ENCODE results near the gene ABI1.

The ABI1 gene

GRCh38 chr10:26759008-26759407, 101.8 kb downstream of the ABI1 start:
- Histone ChIP-seq H4K8ac (ENCODE audit: low read depth, low read length) (no peak overlapping the region), H3K4me3 (ENCODE audit: low read length in 2 of 2) (no peak overlapping the region), H3K79me1 (ENCODE audit: low read depth, low read length) (no peaks in the 10 kb centered on the region), H3K4me1 (ENCODE audit: control insufficient read depth in 2 of 2, insufficient read depth in 1 of 2, low read depth in 1 of 2, low read length in 2 of 2) (peaks cover 0 to 7% of the 10 kb centered on the region in 2 donors), H2AK5ac (ENCODE audit: low read depth, low read length) (no peak overlapping the region), H3K27ac (replicated peaks; ENCODE audit: low read length) (no peak overlapping the region), H3K36me3 (replicated peaks in 1 of 2; ENCODE audit: control insufficient read depth in 2 of 2, insufficient read depth in 2 of 2, low read length in 2 of 2) (peaks cover 0 to 36% of the 10 kb centered on the region in 2 donors), H3K4me2 (ENCODE audit: insufficient read depth, low read length, poor library complexity, severe bottlenecking) (no peak overlapping the region), H3K23ac (ENCODE audit: low read depth, low read length, poor library complexity) (no peak overlapping the region), H2BK5ac (ENCODE audit: low read length) (no peak overlapping the region), H3K27me3 (ENCODE audit: control insufficient read depth in 3 of 3, insufficient read depth in 3 of 3, low read depth in 1 of 3, low read length in 3 of 3) (no peaks in the 10 kb centered on the region), H3K4ac (ENCODE audit: low read length) (no peak overlapping the region), H3K14ac (ENCODE audit: low read length) (no peak overlapping the region), H2BK12ac (ENCODE audit: low read length) (no peak overlapping the region), H3K9me3 (replicated peaks in 1 of 2; ENCODE audit: control insufficient read depth in 2 of 2, insufficient read depth in 1 of 2, low read depth in 1 of 2, low read length in 2 of 2) (no peaks in the 10 kb centered on the region), H2AFZ (ENCODE audit: low read length) (no peak overlapping the region), H3K18ac (ENCODE audit: low read length) (no peak overlapping the region), H2BK120ac (ENCODE audit: low read depth, low read length) (no peak overlapping the region), H3K9ac (ENCODE audit: low read depth, low read length, poor library complexity) (no peak overlapping the region), H2BK15ac (ENCODE audit: low read length) (no peak overlapping the region), H4K91ac (ENCODE audit: low read depth, low read length, poor library complexity) (no peak overlapping the region)
- DNase-seq (ENCODE audit: low spot score): no peak
- no CpG with 5 or more reads among the region's 4 CpGs for WGBS, 2 donors (ENCODE audit: extremely low coverage in 2 of 2, insufficient read length in 2 of 2, insufficient replicate concordance in 1 of 2)

GRCh38 chr10:26755443-26755903, 105.3 kb downstream of the ABI1 start:
- WGBS, 2 donors (ENCODE audit: extremely low coverage in 2 of 2, insufficient read length in 2 of 2, insufficient replicate concordance in 1 of 2): no CpG with 5 or more reads among the region's 4 CpGs
- H3K9me3 ChIP-seq (replicated peaks in 1 of 2; ENCODE audit: control insufficient read depth in 2 of 2, insufficient read depth in 1 of 2, low read depth in 1 of 2, low read length in 2 of 2): no peaks in the 10 kb centered on the region
- no peak overlapping the region for H2BK15ac ChIP-seq (ENCODE audit: low read length)
- no peak overlapping the region for H3K4me2 ChIP-seq (ENCODE audit: insufficient read depth, low read length, poor library complexity, severe bottlenecking)
- H2AK5ac ChIP-seq (ENCODE audit: low read depth, low read length): no peak overlapping the region
- H3K9ac ChIP-seq (ENCODE audit: low read depth, low read length, poor library complexity): no peak overlapping the region
- no peak overlapping the region for H3K4ac ChIP-seq (ENCODE audit: low read length)
- H2BK12ac ChIP-seq (ENCODE audit: low read length): no peak overlapping the region
- no peak overlapping the region for H2BK120ac ChIP-seq (ENCODE audit: low read depth, low read length)
- no peak for DNase-seq (ENCODE audit: low spot score)
- no peak overlapping the region for H4K91ac ChIP-seq (ENCODE audit: low read depth, low read length, poor library complexity)
- no peak overlapping the region for H2AFZ ChIP-seq (ENCODE audit: low read length)
- H3K23ac ChIP-seq (ENCODE audit: low read depth, low read length, poor library complexity): no peak overlapping the region
- no peak overlapping the region for H3K18ac ChIP-seq (ENCODE audit: low read length)
- H3K4me3 ChIP-seq (ENCODE audit: low read length in 2 of 2): no peak overlapping the region
- no peak overlapping the region for H3K27ac ChIP-seq (replicated peaks; ENCODE audit: low read length)
- peaks cover 0 to 7% of the 10 kb centered on the region in 2 donors for H3K4me1 ChIP-seq (ENCODE audit: control insufficient read depth in 2 of 2, insufficient read depth in 1 of 2, low read depth in 1 of 2, low read length in 2 of 2)
- no peak overlapping the region for H4K8ac ChIP-seq (ENCODE audit: low read depth, low read length)
- H3K14ac ChIP-seq (ENCODE audit: low read length): no peak overlapping the region
- no peak overlapping the region for H2BK5ac ChIP-seq (ENCODE audit: low read length)
- peaks cover 2 to 39% of the 10 kb centered on the region in 2 donors for H3K36me3 ChIP-seq (replicated peaks in 1 of 2; ENCODE audit: control insufficient read depth in 2 of 2, insufficient read depth in 2 of 2, low read length in 2 of 2)
- no peaks in the 10 kb centered on the region for H3K79me1 ChIP-seq (ENCODE audit: low read depth, low read length)
- no peaks in the 10 kb centered on the region for H3K27me3 ChIP-seq (ENCODE audit: control insufficient read depth in 3 of 3, insufficient read depth in 3 of 3, low read depth in 1 of 3, low read length in 3 of 3)

GRCh38 chr10:26746061-26746460, 114.7 kb downstream of the ABI1 start:
- Histone ChIP-seq H3K4ac (ENCODE audit: low read length) (no peak overlapping the region), H2BK120ac (ENCODE audit: low read depth, low read length) (no peak overlapping the region), H3K4me1 (ENCODE audit: control insufficient read depth in 2 of 2, insufficient read depth in 1 of 2, low read depth in 1 of 2, low read length in 2 of 2) (no peaks in the 10 kb centered on the region), H3K9me3 (replicated peaks in 1 of 2; ENCODE audit: control insufficient read depth in 2 of 2, insufficient read depth in 1 of 2, low read depth in 1 of 2, low read length in 2 of 2) (no peaks in the 10 kb centered on the region), H4K8ac (ENCODE audit: low read depth, low read length) (no peak overlapping the region), H2BK12ac (ENCODE audit: low read length) (no peak overlapping the region), H2AFZ (ENCODE audit: low read length) (no peak overlapping the region), H3K14ac (ENCODE audit: low read length) (no peak overlapping the region), H3K9ac (ENCODE audit: low read depth, low read length, poor library complexity) (no peak overlapping the region), H3K23ac (ENCODE audit: low read depth, low read length, poor library complexity) (no peak overlapping the region), H2BK15ac (ENCODE audit: low read length) (no peak overlapping the region), H2BK5ac (ENCODE audit: low read length) (no peak overlapping the region), H3K27ac (replicated peaks; ENCODE audit: low read length) (no peak overlapping the region), H3K4me2 (ENCODE audit: insufficient read depth, low read length, poor library complexity, severe bottlenecking) (no peak overlapping the region), H3K4me3 (ENCODE audit: low read length in 2 of 2) (no peak overlapping the region), H3K36me3 (replicated peaks in 1 of 2; ENCODE audit: control insufficient read depth in 2 of 2, insufficient read depth in 2 of 2, low read length in 2 of 2) (peaks cover 5 to 92% of the 10 kb centered on the region in 2 donors), H4K91ac (ENCODE audit: low read depth, low read length, poor library complexity) (no peak overlapping the region), H3K79me1 (ENCODE audit: low read depth, low read length) (no peaks in the 10 kb centered on the region), H2AK5ac (ENCODE audit: low read depth, low read length) (no peak overlapping the region), H3K27me3 (ENCODE audit: control insufficient read depth in 3 of 3, insufficient read depth in 3 of 3, low read depth in 1 of 3, low read length in 3 of 3) (no peaks in the 10 kb centered on the region), H3K18ac (ENCODE audit: low read length) (no peak overlapping the region)
- no CpG with 5 or more reads among the region's 5 CpGs for WGBS, 2 donors (ENCODE audit: extremely low coverage in 2 of 2, insufficient read length in 2 of 2, insufficient replicate concordance in 1 of 2)
- DNase-seq (ENCODE audit: low spot score): no peak

DNA sequence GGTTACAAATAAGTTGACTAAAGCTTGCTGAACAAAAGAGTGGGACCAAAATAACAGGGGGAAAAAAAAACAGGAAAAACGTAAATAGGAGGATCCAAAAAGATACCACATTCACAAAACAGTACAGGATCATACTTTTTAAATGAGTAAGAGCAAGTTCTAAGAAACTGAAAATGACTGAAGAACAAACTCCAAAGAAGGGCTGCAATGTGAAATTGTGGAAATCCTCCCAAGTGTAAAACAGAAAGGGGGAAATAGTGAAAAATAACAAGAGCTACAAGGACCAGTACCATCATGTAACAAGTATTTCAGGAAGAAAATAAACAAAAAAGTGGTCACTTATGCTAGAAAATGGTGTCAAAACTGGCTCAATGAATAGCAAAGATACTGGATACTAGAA, 116.9 kb downstream of the ABI1 start:
- DNase-seq (ENCODE audit: low spot score): no peak
- no CpG with 5 or more reads among the region's 1 CpG for WGBS, 2 donors (ENCODE audit: extremely low coverage in 2 of 2, insufficient read length in 2 of 2, insufficient replicate concordance in 1 of 2)
- H3K36me3 ChIP-seq (replicated peaks in 1 of 2; ENCODE audit: control insufficient read depth in 2 of 2, insufficient read depth in 2 of 2, low read length in 2 of 2): peaks cover 5 to 94% of the 10 kb centered on the region in 2 donors

More for the DNA sequence above, 116.9 kb downstream of the ABI1 start:
- H3K14ac ChIP-seq (ENCODE audit: low read length): no peak overlapping the region
- no peaks in the 10 kb centered on the region for H3K4me1 ChIP-seq (ENCODE audit: control insufficient read depth in 2 of 2, insufficient read depth in 1 of 2, low read depth in 1 of 2, low read length in 2 of 2)
- H2BK5ac ChIP-seq (ENCODE audit: low read length): no peak overlapping the region
- no peak overlapping the region for H3K4ac ChIP-seq (ENCODE audit: low read length)
- H3K9ac ChIP-seq (ENCODE audit: low read depth, low read length, poor library complexity): no peak overlapping the region
- no peak overlapping the region for H2BK15ac ChIP-seq (ENCODE audit: low read length)
- no peak overlapping the region for H4K8ac ChIP-seq (ENCODE audit: low read depth, low read length)
- H2AK5ac ChIP-seq (ENCODE audit: low read depth, low read length): no peak overlapping the region
- no peak overlapping the region for H3K4me3 ChIP-seq (ENCODE audit: low read length in 2 of 2)
- no peak overlapping the region for H2BK12ac ChIP-seq (ENCODE audit: low read length)
- no peak overlapping the region for H3K23ac ChIP-seq (ENCODE audit: low read depth, low read length, poor library complexity)
- no peak overlapping the region for H2AFZ ChIP-seq (ENCODE audit: low read length)
- H3K18ac ChIP-seq (ENCODE audit: low read length): no peak overlapping the region
- no peak overlapping the region for H3K4me2 ChIP-seq (ENCODE audit: insufficient read depth, low read length, poor library complexity, severe bottlenecking)
- H2BK120ac ChIP-seq (ENCODE audit: low read depth, low read length): no peak overlapping the region
- no peaks in the 10 kb centered on the region for H3K27me3 ChIP-seq (ENCODE audit: control insufficient read depth in 3 of 3, insufficient read depth in 3 of 3, low read depth in 1 of 3, low read length in 3 of 3)
- H3K27ac ChIP-seq (replicated peaks; ENCODE audit: low read length): no peak overlapping the region
- H3K79me1 ChIP-seq (ENCODE audit: low read depth, low read length): no peaks in the 10 kb centered on the region
- H3K9me3 ChIP-seq (replicated peaks in 1 of 2; ENCODE audit: control insufficient read depth in 2 of 2, insufficient read depth in 1 of 2, low read depth in 1 of 2, low read length in 2 of 2): no peaks in the 10 kb centered on the region
- no peak overlapping the region for H4K91ac ChIP-seq (ENCODE audit: low read depth, low read length, poor library complexity)
